ENCODE data around the gene GDI1. TPM values are rescaled to one million over a fixed set of nuclear protein-coding genes. Genes with fewer than 3 reads are reported as not detected.
A peak's percentile ranks its signal among the peaks of the same experiment; 100 is the strongest.

Gene GDI1
- polyA plus RNA-seq, 1 donor, result 91.8 TPM

DNA sequence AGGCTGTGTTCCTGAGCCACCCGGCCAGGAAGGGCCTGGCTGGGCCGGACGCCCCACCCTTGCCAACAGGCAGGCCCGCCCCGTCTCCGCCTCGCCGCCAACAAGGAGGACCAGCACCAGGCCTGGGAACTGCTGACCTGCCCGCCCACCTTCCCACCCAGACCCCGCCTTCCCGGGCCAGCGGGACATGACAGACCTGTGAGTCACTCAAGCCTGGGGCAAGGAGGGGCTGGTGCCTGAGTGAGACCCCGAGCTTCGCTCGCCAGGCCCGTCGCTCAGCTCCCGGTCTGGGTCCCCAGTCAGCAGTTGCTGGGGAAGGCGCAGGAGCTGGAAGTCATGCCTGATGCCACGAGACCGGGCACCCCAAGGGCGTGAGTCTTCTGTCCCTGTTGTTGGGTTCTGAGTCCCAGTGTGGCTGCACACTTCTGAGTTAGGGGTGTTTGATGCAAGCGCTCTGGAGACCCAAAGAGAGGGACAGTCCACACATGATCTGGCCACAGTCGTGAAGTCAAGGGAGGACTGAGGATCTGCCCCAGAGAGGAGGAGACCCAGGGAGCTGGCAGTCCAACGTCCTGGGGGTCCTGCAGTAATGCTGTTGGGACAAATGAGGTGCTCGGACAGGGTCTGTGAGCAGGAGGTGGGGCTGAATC, 27.6 kb upstream of the GDI1 start, which contains the start of gene DNASE1L1:
TSS of gene DNASE1L1 (minus strand) at position 33 of the 650 bp plus-strand sequence. CDS start 3,686 bp downstream, outside the sequence.
- DNase-seq, result no peak

- peak; percentile 49 for DNase-seq
Measured at GRCh38 chrX:154411981-154412340, 25.0 kb upstream of the GDI1 start.

- DNase-seq, result no peak
Measured at GRCh38 chrX:154412468-154412867, 24.5 kb upstream of the GDI1 start.

GRCh38 chrX:154413142-154413541, 23.8 kb upstream of the GDI1 start:
- no peak for DNase-seq

- no peak for DNase-seq
Measured at GRCh38 chrX:154417157-154417556, 19.8 kb upstream of the GDI1 start.

- no peak for DNase-seq
Measured at GRCh38 chrX:154419189-154419588, 17.8 kb upstream of the GDI1 start.

DNA sequence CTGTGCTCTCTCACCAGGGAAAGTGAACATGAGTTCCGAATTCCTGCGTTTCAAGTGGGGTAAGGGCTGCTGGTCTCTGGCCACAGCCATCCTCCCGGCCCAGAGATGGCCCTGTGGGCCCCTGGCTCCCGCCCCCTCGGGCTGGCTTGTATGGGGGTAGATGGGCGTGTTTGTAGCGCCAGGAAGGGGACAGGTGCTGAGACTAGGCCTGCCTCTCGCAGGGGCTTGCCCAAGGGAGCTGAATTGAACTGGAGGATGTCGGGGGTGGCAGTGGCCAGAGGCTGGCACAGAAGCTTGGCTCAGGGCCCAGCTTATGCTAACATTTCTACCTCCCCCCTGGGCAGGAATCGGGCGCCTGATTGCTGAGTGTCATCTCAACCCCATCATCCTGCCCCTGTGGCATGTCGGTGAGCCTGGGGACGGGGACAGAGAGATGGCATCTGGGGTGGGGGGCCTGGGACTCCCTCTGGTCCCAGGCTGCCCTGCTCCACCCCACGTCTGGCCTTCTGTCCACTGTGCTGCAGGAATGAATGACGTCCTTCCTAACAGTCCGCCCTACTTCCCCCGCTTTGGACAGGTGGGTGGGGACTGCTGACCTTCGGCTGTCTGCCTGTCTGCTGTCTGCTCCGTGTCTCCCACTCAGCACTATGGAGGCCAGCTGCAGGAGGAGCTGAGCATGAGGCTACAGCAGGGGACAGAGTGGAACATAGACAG, 17.1 kb upstream of the GDI1 start:
- no peak for DNase-seq

GRCh38 chrX:154420402-154420756, 16.6 kb upstream of the GDI1 start:
- DNase-seq, result no peak

- DNase-seq, result no peak
Measured at GRCh38 chrX:154426916-154427770, 9.8 kb upstream of the GDI1 start.

- DNase-seq, result peak; percentile 92
Measured at GRCh38 chrX:154428176-154429171, 8.5 kb upstream of the GDI1 start, which contains the start of gene ATP6AP1. Gene ATP6AP1 (plus strand): TSS chrX:154428677. CDS start chrX:154428693, 16 bp downstream.

GRCh38 chrX:154429711-154430110, 7.2 kb upstream of the GDI1 start:
- no peak for DNase-seq

- no peak for DNase-seq
Measured at GRCh38 chrX:154430479-154430878, 6.5 kb upstream of the GDI1 start.

DNA sequence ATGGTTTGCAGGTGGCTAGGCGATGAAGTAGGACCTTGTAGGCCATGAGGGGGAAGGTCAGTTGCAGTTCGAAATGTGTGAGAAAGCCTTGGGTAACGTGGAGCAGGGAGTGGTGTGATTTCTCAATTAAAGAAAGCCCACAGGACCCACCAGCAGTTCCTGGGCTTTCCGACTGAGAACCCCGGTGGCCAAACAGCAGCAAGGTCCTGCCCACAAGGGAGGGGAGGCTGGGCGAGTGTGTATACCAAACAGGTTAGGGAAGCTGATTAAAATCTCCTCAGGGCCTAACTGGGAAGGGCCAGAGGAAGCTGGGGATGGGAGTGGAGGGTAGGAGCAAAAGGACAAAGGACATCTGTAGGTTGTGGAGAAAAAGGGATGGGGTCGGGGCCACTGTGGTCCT, 6.0 kb upstream of the GDI1 start:
- DNase-seq, result no peak

DNA sequence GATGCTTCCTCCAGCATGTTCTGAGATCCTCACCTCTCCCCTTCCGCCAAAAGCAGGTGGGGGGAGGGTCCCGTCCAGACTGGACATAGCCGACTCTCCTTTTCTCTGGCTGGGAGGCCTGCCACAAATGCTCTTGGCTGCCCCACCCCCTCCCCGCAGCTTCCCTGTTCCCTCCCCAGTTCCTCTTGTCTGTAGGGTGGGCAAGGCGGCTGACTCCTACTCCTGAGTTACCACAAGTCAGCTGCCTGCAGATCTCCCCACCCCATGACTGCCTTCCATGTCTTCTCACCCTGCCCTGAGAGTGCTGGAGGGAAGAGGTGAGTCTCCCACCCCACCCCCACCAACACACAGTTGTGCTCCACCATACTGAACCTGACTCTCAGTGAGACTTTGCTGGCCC, 5.6 kb upstream of the GDI1 start:
- DNase-seq, result no peak

GRCh38 chrX:154432210-154432609, 4.7 kb upstream of the GDI1 start:
- DNase-seq, result no peak

DNA sequence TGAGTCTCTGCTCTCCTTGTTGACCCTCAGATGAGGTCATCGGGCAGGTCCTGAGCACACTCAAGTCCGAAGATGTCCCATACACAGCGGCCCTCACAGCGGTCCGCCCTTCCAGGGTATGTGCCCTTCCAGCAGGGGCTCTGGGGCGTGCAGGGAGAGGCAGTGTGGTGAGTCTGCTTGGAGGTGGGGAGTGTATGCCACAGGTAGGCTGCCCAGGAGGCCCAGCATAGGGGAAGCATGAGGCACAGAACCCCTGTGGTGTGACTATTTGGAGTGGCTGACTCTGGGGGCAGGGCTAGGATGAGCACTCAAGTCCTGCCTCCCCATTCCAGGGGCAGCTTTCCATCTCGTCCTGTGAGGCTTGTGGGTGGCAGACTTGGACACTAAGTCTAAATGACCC, 3.3 kb upstream of the GDI1 start:
- no peak for DNase-seq

DNA sequence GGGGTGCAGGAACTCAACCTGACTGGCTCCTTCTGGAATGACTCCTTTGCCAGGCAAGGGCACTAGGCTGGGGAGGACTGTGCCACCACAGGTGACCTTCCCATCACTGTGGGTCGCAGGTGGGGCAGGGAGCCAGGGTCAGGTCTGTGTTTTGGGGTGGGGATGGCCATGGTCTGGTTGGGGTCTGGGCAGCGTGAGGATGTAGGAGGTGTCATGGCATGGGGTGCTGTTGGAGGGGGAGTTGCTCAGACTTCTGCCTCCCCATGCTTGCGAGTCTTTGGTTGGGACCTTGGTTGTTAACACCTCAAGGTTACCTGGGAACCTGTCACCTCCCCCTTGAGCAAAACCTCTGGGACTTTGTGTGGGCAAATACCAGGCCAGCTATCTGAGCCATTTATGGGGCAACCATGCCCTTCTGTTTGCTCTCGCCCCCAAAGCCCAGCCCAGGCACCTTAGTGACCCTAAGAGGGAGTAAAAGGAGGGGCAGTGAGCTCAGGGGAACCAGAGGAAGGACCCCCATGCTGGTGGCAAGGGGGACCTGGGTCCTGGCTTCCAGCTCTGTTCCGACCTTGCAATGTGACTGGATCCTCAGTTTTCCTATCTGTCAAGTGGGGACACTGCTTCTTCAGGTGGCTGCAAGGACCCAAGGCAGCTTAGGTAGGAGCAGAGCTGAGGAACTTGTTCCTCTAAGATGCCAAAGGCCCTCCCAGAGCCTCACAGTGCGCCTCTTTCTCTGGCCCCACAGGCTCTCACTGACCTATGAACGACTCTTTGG, 2.4 kb upstream of the GDI1 start:
- no peak for DNase-seq

DNA sequence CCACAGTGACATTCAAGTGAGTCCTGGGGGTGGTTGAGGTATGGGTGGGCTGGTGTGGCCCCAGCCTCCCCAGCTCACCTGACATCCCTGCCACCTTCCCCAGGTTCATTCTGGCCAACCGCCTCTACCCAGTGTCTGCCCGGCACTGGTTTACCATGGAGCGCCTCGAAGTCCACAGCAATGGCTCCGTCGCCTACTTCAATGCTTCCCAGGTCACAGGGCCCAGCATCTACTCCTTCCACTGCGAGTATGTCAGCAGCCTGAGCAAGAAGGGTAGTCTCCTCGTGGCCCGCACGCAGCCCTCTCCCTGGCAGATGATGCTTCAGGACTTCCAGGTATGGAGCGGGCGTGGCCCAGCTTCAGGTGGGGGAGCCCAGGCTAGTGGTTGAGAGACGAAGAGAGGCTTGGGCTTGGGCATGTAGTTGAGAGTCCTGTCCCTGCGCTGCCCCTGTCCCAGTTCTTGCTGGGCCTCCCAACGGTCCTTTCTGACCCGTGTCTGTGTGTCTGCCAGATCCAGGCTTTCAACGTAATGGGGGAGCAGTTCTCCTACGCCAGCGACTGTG, 1.7 kb upstream of the GDI1 start:
- DNase-seq, result no peak

DNA sequence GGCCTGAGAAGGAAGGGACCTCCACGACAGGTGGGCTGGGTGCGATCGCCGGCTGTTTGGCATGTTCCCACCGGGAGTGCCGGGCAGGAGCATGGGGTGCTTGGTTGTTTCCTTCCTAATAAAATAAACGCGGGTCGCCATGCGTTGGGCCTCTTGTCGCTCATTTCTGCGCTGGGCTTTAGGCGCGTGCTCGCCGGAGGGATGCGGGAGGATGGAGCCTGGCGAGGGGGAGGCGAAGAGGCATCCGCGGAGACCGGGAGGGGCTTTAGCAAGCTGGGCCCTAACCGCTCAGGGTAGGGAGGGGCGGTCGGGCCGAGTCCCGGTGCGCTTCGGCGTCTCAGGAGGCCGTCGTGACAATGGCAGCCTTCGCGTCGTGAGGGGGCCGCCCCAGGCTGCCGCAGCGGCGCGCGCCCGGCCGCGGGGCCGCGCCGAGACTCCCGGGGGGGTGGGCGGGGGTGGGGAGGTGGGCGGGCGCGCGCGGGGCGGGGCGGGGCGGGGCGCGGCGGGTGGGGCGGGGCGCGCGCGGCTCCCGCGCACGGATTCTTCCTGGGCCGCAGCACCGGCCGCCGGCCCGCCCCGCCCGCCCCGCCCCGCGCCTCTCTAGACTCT, 476 bp upstream of the GDI1 start:
- DNase-seq, result no peak
